GM18907 (cell line): ENCODE results near the gene TREM2.
"Not testable (repeated sequence)": the region's sequence is repeated elsewhere in the genome, so short reads cannot be mapped to it uniquely, and the experiment has no call there.

Source experiments
- ATAC-seq: cut with Tn5 transposase; IDR thresholded peaks from one replicate; pipeline ENCODE4 v1.9.1; 2021; ENCODE audit warnings: mild to moderate bottlenecking, moderate library complexity; ENCODE audit not compliant: unreplicated experiment

Gene TREM2

GRCh38 chr6:41156001-41156400 lies 6.9 kb downstream of the TREM2 start:
- no peak for ATAC-seq

GRCh38 chr6:41155132-41155805 lies 7.6 kb downstream of the TREM2 start:
- ATAC-seq = no peak

- ATAC-seq = no peak
Observed at GRCh38 chr6:41153992-41154625, 8.8 kb downstream of the TREM2 start, which contains the start of gene TREML1. TSS of gene TREML1 (minus strand) at chr6:41154347. CDS start at chr6:41154288, 59 bp downstream.

GRCh38 chr6:41153451-41153850 lies 9.5 kb downstream of the TREM2 start:
- ATAC-seq = no peak

GRCh38 chr6:41150671-41151070 lies 12.2 kb downstream of the TREM2 start:
- no peak for ATAC-seq

GRCh38 chr6:41147917-41148316 lies 15.0 kb downstream of the TREM2 start:
- no peak for ATAC-seq

- no peak for ATAC-seq
Observed at GRCh38 chr6:41136911-41137310, 26.0 kb downstream of the TREM2 start.

GRCh38 chr6:41135062-41135832 lies 27.7 kb downstream of the TREM2 start:
- no peak for ATAC-seq

- ATAC-seq = no peak
Observed at GRCh38 chr6:41132254-41132653, 30.7 kb downstream of the TREM2 start.

GRCh38 chr6:41125282-41125681 lies 37.6 kb downstream of the TREM2 start:
- ATAC-seq = no peak

- ATAC-seq = no peak
Observed at GRCh38 chr6:41122918-41123317, 40.0 kb downstream of the TREM2 start.

- ATAC-seq = no peak
Observed at GRCh38 chr6:41122373-41122772, 40.5 kb downstream of the TREM2 start.

- ATAC-seq = no peak
Observed at GRCh38 chr6:41120058-41120457, 42.9 kb downstream of the TREM2 start.

GRCh38 chr6:41119508-41119907 lies 43.4 kb downstream of the TREM2 start:
- ATAC-seq = no peak

- not testable (repeated sequence) for ATAC-seq
Observed at GRCh38 chr6:41115027-41115426, 47.9 kb downstream of the TREM2 start.

GRCh38 chr6:41111017-41111416 lies 51.9 kb downstream of the TREM2 start:
- ATAC-seq = no peak
